Measurements from ENCODE around the gene RAVER2.
"Not testable (repeated sequence)": the region's sequence is repeated elsewhere in the genome, so short reads cannot be mapped to it uniquely, and the experiment has no call there.

The RAVER2 gene, protein sequence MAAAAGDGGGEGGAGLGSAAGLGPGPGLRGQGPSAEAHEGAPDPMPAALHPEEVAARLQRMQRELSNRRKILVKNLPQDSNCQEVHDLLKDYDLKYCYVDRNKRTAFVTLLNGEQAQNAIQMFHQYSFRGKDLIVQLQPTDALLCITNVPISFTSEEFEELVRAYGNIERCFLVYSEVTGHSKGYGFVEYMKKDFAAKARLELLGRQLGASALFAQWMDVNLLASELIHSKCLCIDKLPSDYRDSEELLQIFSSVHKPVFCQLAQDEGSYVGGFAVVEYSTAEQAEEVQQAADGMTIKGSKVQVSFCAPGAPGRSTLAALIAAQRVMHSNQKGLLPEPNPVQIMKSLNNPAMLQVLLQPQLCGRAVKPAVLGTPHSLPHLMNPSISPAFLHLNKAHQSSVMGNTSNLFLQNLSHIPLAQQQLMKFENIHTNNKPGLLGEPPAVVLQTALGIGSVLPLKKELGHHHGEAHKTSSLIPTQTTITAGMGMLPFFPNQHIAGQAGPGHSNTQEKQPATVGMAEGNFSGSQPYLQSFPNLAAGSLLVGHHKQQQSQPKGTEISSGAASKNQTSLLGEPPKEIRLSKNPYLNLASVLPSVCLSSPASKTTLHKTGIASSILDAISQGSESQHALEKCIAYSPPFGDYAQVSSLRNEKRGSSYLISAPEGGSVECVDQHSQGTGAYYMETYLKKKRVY

GRCh38 chr1:64744492-64745180, at the start of gene RAVER2:
Gene RAVER2 (plus strand): TSS chr1:64745075. CDS start chr1:64745173, 98 bp downstream.
- TF ChIP-seq, protein P1, sequence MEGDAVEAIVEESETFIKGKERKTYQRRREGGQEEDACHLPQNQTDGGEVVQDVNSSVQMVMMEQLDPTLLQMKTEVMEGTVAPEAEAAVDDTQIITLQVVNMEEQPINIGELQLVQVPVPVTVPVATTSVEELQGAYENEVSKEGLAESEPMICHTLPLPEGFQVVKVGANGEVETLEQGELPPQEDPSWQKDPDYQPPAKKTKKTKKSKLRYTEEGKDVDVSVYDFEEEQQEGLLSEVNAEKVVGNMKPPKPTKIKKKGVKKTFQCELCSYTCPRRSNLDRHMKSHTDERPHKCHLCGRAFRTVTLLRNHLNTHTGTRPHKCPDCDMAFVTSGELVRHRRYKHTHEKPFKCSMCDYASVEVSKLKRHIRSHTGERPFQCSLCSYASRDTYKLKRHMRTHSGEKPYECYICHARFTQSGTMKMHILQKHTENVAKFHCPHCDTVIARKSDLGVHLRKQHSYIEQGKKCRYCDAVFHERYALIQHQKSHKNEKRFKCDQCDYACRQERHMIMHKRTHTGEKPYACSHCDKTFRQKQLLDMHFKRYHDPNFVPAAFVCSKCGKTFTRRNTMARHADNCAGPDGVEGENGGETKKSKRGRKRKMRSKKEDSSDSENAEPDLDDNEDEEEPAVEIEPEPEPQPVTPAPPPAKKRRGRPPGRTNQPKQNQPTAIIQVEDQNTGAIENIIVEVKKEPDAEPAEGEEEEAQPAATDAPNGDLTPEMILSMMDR (IDR thresholded peaks at IDR 0.05; ENCODE audit: borderline replicate concordance, insufficient read depth, low read depth, low read length): peak; percentile 26; the same call in 1 of the 2 replicates
- H3K4me3 ChIP-seq (ENCODE audit: low read depth, low read length): peak within 1 kb of the TSS; percentile 39

DNA sequence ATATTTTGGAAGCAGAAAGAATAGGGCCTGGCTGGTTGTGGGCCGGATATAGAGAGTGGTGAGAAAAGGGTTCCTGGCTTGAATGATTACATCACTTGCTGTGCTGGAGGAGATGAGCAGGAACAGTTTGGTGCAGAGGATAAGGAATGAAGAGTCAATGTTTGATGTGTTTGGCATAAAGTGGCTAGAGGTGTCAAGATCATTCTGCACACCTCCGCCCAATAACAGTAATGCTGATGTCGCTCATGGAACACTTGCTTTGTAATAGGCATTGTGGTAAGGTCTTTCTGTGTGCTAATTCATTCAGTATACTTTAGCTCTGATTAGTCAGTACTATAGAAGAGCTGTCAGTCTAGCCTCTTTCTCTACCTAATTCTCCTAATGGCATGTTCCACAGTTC, 48.0 kb upstream of the RAVER2 start:
- no peak overlapping the region for H3K4me3 ChIP-seq (ENCODE audit: low read depth, low read length)
- TF ChIP-seq, protein P1 (IDR thresholded peaks at IDR 0.05; ENCODE audit: borderline replicate concordance, insufficient read depth, low read depth, low read length): no peak

- TF ChIP-seq, protein P1 (IDR thresholded peaks at IDR 0.05; ENCODE audit: borderline replicate concordance, insufficient read depth, low read depth, low read length): no peak
- H3K4me3 ChIP-seq (ENCODE audit: low read depth, low read length): no peak overlapping the region
Observed at GRCh38 chr1:64699327-64699726, 45.5 kb upstream of the RAVER2 start.

GRCh38 chr1:64701071-64701470, 43.8 kb upstream of the RAVER2 start:
- TF ChIP-seq, protein P1 (IDR thresholded peaks at IDR 0.05; ENCODE audit: borderline replicate concordance, insufficient read depth, low read depth, low read length): no peak
- H3K4me3 ChIP-seq (ENCODE audit: low read depth, low read length): no peak overlapping the region

- H3K4me3 ChIP-seq (ENCODE audit: low read depth, low read length): no peak overlapping the region
- TF ChIP-seq, protein P1 (IDR thresholded peaks at IDR 0.05; ENCODE audit: borderline replicate concordance, insufficient read depth, low read depth, low read length): no peak
Observed at GRCh38 chr1:64701886-64702285, 43.0 kb upstream of the RAVER2 start.

GRCh38 chr1:64702670-64703069, 42.2 kb upstream of the RAVER2 start:
- not testable (repeated sequence) for H3K4me3 ChIP-seq (ENCODE audit: low read depth, low read length)

DNA sequence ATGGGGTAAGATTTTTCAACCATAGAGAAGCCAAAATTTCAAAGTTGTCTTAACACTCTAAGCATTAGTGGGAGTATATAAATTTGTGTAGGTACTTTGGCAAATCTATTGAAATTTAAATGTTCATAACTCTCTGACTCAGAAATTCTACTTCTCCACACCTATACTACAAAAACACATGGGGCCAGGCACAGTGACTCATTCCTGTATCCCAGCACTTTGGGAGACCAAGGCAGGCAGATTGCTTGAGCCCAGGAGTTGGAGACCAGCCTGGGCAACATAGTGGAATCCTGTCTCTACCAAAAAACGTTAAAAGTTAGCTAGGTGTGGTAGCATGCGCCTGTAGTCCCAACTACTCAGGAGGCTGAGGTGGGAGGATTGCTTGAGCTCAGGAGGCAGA, 41.3 kb upstream of the RAVER2 start:
- H3K4me3 ChIP-seq (ENCODE audit: low read depth, low read length): no peak overlapping the region
- TF ChIP-seq, protein P1 (IDR thresholded peaks at IDR 0.05; ENCODE audit: borderline replicate concordance, insufficient read depth, low read depth, low read length): no peak

All from GM12875 (cell line).